GM19025 (cell line): ENCODE data around the gene AHNAK.

Experiments
- ATAC-seq: cut with Tn5 transposase; IDR thresholded peaks from one replicate; pipeline ENCODE4 v1.9.1; 2021; ENCODE audit warnings: mild to moderate bottlenecking, low read depth, moderate library complexity; ENCODE audit not compliant: unreplicated experiment

The AHNAK gene

DNA sequence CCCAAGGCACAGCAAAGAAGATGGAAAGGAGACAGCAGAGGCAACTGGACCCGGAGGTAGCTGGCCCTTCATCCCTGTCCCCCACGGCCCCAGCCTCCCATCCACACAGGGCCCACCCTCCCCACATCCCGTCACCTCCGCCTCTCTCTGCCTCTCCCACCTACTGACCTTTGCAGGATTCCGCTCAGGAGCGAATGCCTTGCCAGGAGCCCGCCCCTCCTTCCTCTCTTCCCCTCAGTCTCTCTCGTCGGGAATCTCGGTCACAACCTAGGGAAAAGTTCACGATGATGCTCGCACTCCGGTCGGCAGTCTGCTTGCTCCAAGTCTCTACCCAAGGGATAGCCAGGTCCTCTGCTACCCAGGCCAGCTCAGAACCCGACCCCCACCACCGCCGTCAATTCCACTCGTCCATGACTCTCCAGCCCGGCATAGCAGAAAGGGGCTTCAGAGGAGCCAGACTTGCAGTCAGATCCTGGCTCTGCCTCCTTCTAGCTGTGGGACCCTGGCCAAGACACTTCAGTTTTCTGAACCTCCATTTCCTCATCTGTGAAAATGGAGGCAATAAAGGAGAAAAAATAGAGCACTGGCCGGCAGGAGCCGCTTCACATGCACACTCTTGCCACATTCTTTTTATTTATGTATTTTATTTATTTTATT lies 10.2 kb downstream of the AHNAK start:
- no peak for ATAC-seq

DNA sequence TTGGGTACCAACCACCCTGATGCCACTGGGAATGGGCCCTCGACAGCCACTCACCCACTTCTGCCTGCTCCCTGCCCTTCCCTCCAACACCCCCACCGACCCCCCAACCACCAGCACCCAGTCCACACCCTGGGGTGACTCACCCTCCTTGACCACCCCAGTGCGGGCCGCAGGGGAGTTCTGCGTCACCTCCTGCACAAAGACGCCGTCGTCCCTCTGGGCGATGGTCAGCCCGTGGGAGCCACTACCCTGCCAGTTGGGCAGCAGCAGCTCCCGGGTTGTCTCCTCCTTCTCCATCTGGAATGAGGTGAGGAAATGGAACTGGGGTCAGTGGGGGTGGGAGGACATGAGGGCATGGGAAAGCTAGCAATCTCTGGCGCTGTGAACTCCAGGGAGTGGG lies 10.8 kb downstream of the AHNAK start:
- ATAC-seq: no peak

GRCh38 chr11:62534779-62535545 lies 11.6 kb downstream of the AHNAK start:
- no peak for ATAC-seq

- no peak for ATAC-seq
Measured at GRCh38 chr11:62532096-62532495, 14.5 kb downstream of the AHNAK start.

DNA sequence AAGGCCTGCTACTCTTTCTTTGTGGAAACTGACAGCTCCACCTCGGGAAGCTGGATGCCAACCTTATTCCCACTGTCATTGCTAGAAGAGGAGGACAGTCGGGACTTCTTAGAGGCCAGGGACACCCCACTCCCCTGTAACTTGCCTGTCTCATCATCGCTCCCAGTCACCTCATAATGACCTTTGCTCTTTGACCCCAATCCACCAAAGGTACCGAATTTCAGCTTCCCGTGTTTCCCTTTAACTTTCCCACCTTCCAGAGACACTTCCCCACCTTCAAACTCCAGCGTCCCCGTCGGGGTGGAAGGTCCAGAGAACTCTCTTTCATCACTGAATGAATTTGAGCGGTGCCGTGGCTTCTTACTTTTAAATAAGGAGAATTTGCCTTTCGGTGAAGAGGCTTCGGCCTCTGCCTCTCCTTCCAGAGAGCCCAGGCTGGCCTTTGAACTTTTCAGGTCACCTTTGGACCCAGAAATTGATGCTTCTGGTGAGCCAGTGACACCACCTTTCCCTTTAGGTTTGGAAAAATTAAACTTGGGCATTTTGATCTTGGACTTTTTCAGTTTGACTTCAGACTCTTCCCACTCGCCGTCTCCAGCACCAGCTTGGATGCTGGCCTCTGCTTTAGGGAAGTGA lies 29.8 kb downstream of the AHNAK start:
- ATAC-seq: no peak

DNA sequence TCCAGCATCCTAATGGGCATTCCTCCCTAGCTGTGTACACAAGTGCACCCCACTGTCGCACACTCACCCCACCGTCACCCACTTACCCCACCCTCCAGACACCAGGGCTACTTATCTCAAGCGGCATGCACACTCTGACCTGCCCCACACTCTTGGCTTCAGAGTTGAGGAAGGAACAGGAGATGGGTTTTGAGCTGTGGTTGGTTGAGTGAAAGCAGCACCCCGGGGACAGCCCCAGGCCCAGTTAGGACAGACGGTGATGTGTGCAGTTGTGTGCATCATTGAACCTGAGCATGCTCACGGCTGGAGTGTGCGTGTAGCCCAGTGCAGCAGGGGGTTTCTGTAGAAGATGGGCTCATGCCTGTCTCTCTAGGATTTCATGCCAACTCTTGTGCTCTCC lies 32.5 kb downstream of the AHNAK start:
- no peak for ATAC-seq

- no peak for ATAC-seq
Measured at GRCh38 chr11:62513626-62514025, 33.0 kb downstream of the AHNAK start.

GRCh38 chr11:62512961-62513360 lies 33.6 kb downstream of the AHNAK start:
- ATAC-seq: no peak

DNA sequence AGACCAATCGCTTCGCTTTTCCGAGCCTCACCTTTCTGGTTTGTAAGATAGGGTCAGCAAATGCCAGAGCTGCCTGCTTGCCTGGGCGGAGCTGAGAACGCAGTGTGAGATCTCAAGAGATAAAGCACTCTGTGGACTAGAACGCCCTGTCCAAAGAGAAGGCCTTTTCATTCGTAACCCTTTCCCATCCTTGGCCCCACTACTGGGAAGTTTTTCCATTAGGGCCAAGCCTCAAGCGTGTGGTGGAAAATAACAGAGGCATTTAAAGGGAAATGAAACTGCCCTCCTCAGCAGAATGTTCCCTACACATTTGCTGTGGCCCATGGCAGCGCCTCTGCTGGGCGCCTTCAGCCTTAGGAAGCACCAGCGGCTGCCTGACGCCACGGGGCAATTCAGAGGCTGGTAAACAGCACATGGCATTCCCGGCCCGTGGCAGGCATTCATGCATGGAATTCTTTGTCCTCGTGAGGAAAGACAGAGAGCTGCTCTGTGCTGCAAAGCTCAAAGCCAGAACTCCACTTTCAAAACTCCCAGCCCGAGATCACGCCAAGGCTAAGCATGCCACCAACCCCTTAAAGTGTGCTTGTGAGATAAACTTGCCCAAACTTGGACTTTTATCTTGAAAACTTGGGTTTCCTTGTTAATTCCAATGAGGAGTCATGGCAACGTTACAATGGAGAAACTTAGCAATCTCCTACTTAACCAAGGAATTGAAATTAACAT lies 38.1 kb downstream of the AHNAK start:
- no peak for ATAC-seq

GRCh38 chr11:62507125-62507422 lies 39.5 kb downstream of the AHNAK start:
- ATAC-seq: no peak

DNA sequence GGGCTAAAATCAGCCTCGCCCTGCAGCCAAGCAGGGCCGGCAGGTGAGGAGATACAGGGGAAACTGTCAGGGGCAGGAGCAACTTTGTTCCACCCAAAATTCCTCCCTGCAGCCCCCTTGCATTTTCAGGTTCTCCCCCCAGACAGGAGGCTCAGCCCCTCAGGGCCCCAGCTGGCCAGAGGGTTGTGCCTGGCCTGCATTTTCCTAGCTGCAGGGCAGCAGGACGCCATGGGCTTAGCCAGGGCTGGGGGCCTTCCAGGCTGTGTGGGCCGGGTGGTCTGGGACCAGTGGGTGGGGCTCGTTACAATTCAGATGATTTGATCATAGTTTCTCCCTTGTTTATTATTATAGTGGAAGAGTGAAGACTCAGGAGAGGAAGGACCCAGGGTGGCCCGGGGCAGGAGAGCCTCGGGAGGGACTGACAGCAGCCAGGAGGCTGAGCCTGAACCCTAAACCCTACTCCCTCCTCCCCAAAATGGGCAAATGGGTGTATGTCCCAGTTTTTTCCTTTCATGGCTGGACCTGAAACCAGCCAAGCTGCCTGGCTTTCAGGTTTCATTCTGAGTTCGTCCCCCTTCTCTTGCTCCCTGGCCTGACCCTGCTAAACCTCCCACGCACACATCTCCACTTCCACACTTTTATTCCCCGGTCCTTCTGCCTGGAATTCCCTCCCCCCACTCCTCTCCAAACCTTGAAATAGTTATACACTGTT lies 40.0 kb downstream of the AHNAK start:
- no peak for ATAC-seq

GRCh38 chr11:62505440-62506091 lies 41.0 kb downstream of the AHNAK start:
- no peak for ATAC-seq

- no peak for ATAC-seq
Measured at GRCh38 chr11:62505059-62505439, 41.6 kb downstream of the AHNAK start.

GRCh38 chr11:62504158-62504973 lies 42.2 kb downstream of the AHNAK start:
- ATAC-seq: no peak

GRCh38 chr11:62502030-62502730 lies 44.4 kb downstream of the AHNAK start:
- no peak for ATAC-seq

DNA sequence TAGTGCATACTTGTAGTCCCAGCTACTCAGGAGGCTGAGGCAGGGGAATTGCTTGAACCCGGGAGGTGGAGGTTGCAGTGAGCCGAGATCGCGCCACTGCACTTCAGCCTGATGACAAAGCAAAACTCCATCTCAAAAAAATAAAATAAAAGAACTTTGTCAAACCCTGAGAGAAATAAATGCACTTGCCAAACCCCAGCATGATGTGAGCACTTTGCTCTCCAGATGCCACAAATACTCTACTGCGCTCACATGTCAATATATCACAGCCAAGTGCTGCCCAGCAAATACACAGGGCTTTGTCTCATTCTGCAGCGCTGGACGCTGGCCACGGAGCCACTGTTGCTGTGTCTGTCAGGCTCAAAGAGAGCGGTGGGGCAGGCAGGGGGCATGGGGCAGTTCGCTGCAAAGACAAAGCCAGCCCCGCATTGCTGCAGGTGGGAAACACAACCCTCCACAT lies 45.1 kb downstream of the AHNAK start:
- no peak for ATAC-seq

- no peak for ATAC-seq
Measured at GRCh38 chr11:62500650-62501030, 46.0 kb downstream of the AHNAK start.

- ATAC-seq: no peak
Measured at GRCh38 chr11:62499944-62500649, 46.5 kb downstream of the AHNAK start.
